ENCODE data around the gene ARMC2. TPM values are rescaled to one million over a fixed set of nuclear protein-coding genes. Genes with fewer than 3 reads are reported as not detected.

Gene ARMC2
- total RNA-seq, 2 experiments from 2014 or later: 2.6 to 8.4 TPM

GRCh38 chr6:108916026-108916686 is 67.9 kb downstream of the ARMC2 start:
- Histone ChIP-seq H3K4me1 (ENCODE audit: insufficient read depth, low read length, poor library complexity, severe bottlenecking) (no peaks in the 10 kb centered on the region), H3K36me3 (ENCODE audit: insufficient read depth, low read length) (no peaks in the 10 kb centered on the region), H2AFZ (ENCODE audit: low read length) (no peak overlapping the region), H3K4me2 (ENCODE audit: low read length) (no peak overlapping the region), H3K9me2 (ENCODE audit: insufficient read depth, low read length) (no peaks in the 10 kb centered on the region), H3K4me3 (ENCODE audit: low read depth, low read length, poor library complexity, severe bottlenecking) (no peak overlapping the region), H4K20me1 (ENCODE audit: insufficient read depth, low read length) (no peaks in the 10 kb centered on the region), H3K27ac (ENCODE audit: low read depth, low read length, poor library complexity, severe bottlenecking) (no peak overlapping the region), H3K9me3 (ENCODE audit: low read length) (no peaks in the 10 kb centered on the region), H3K79me2 (ENCODE audit: insufficient read depth, low read depth, low read length) (no peaks in the 10 kb centered on the region)
- POLR2A ChIA-PET: interaction anchor here (0.6 to 4.8 kb wide), 6 partner anchors 9 to 318 kb away, joined by 3 to 21 read pairs (median 4); no protein-coding TSS in a partner anchor
- intact Hi-C loops (cut with micrococcal nuclease; ENCODE audit: unreplicated experiment): no loop called here
- CTCF ChIA-PET (ENCODE audit: unreplicated experiment): no interaction called here
- BruUV-seq (replicated peaks): no TSS peak
- DNase-seq (ENCODE audit: low spot score): no peak
- TF ChIP-seq EZH2phosphoT487 (IDR thresholded peaks at IDR 0.05; ENCODE audit: borderline replicate concordance, low read depth, low read length) (no peak), CTCF (conservative IDR thresholded peaks at IDR 0.05; ENCODE audit: low read length) (no peak)

GRCh38 chr6:108920751-108921150 is 72.5 kb downstream of the ARMC2 start:
- intact Hi-C loops (cut with micrococcal nuclease; ENCODE audit: unreplicated experiment): no loop called here

More at GRCh38 chr6:108920751-108921150, 72.5 kb downstream of the ARMC2 start:
- no peak overlapping the region for H3K4me2 ChIP-seq (ENCODE audit: low read length)
- H3K27ac ChIP-seq (ENCODE audit: low read depth, low read length, poor library complexity, severe bottlenecking): no peak overlapping the region
- H3K4me1 ChIP-seq (ENCODE audit: insufficient read depth, low read length, poor library complexity, severe bottlenecking): peaks cover 4% of the 10 kb centered on the region
- H4K20me1 ChIP-seq (ENCODE audit: insufficient read depth, low read length): no peaks in the 10 kb centered on the region
- H3K9me3 ChIP-seq (ENCODE audit: low read length): no peaks in the 10 kb centered on the region
- no peaks in the 10 kb centered on the region for H3K36me3 ChIP-seq (ENCODE audit: insufficient read depth, low read length)
- H3K4me3 ChIP-seq (ENCODE audit: low read depth, low read length, poor library complexity, severe bottlenecking): no peak overlapping the region
- H3K9me2 ChIP-seq (ENCODE audit: insufficient read depth, low read length): no peaks in the 10 kb centered on the region
- no TSS peak for BruUV-seq (replicated peaks)
- CTCF ChIA-PET (ENCODE audit: unreplicated experiment): no interaction called here
- DNase-seq (ENCODE audit: low spot score): no peak
- no peaks in the 10 kb centered on the region for H3K79me2 ChIP-seq (ENCODE audit: insufficient read depth, low read depth, low read length)
- no peak for TF ChIP-seq EZH2phosphoT487 (IDR thresholded peaks at IDR 0.05; ENCODE audit: borderline replicate concordance, low read depth, low read length)
- TF ChIP-seq CTCF (conservative IDR thresholded peaks at IDR 0.05; ENCODE audit: low read length): no peak
- H2AFZ ChIP-seq (ENCODE audit: low read length): peak overlapping the region; percentile 22; the same call in 1 of the 2 replicates
- POLR2A ChIA-PET: interaction anchor here (0.6 to 1.6 kb wide), 4 partner anchors 12 to 885 kb away, joined by 3 read pairs; no protein-coding TSS in a partner anchor

All from OCI-LY7 (cell line).